GM18870 (cell line): Measurements from ENCODE around the gene FGF19.
"Not testable (repeated sequence)": the region's sequence is repeated elsewhere in the genome, so short reads cannot be mapped to it uniquely, and the experiment has no call there.

Experiments
- ATAC-seq: cut with Tn5 transposase; IDR thresholded peaks from one replicate; pipeline ENCODE4 v1.9.1; 2021; ENCODE audit warnings: moderate library complexity; ENCODE audit not compliant: unreplicated experiment

The FGF19 gene

DNA sequence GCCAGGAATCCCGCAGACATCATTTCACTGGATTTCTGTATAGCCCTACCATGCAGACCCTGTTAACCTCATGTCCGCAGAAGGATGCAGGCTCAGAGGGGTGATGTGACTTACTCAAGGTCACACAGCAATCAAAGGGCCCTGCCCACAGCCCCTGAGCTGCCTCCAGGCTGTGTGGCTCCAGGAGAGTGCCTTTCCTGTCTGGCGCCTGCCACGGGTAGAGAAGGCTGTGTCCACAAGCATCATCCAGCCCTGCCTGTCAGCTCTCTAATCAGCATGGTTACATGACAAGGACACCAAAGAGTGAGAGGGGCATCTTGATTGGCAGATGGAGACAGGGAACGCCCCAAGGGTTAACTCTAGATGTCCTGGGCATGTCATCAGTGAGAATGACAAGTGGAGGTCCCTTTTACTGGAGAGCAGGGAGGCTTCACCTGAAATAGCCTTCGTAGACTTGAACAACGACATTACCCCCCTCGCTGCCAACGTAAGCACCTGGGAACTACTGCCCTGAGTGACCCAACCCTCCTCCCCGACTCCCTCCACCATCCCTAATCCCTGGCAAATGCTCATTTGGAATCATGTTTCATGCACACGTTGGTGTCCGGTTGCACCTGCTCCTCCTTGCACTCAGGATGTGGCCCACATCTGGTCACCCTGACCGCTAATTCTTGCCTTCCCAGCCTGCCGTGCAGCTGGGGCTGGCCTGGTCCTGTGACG, 6.9 kb downstream of the FGF19 start:
- no peak for ATAC-seq

DNA sequence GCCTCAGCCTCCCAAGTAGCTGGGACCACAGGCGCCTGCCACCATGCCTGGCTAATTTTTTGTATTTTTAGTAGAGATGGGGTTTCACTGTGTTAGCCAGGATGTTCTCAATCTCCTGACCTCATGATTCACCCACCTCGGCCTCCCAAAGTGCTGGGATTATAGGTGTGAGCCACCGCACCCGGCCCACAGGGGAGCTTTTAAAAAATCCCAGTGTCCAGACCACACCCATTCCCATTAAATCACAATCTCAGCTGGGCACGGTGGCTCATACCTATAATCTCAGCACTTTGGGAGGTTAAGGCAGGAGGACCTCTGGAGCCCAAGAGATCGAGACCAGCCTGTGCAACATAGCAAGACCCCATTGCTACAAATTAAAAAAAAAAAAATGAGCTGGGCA, 7.8 kb downstream of the FGF19 start:
- ATAC-seq = not testable (repeated sequence)

DNA sequence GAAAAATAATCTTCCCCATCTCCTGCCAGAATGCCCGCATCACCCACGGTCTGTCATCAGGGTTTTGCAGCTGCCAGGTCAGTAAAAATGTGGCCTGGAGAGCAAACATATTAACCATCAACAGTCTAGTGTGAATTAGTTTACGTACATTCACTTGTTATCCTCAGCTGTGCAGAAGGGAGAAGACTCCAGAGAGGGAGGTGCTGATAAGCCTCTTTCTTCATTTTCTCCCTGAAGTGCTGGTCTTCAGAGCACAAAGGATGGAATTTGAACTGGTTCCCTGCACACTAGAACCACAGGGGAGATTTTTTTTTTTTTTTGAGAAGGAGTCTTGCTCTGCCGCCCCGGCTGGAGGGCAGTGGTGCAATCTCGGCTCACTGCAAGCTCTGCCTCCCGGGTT, 8.2 kb downstream of the FGF19 start:
- ATAC-seq = no peak

DNA sequence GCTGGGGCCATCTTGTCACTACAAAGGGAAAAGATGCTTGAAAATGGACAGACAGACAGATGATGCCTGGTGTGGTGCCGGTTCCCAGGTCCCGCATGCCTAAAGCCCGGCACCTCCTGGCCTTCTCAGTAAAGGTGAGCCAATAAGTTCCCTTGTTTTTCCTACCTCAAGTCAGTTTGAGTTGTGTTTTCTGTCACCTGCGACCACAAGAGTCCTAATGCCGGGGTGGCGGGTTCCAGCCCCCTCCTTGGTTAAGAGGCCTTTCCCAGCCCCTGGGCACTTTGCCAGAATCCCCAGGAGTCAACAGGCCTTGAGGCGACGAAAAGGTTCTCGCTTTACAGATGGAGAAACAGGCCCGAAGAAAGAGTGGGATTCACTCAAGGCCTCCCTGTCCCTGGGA, 9.0 kb downstream of the FGF19 start:
- no peak for ATAC-seq

DNA sequence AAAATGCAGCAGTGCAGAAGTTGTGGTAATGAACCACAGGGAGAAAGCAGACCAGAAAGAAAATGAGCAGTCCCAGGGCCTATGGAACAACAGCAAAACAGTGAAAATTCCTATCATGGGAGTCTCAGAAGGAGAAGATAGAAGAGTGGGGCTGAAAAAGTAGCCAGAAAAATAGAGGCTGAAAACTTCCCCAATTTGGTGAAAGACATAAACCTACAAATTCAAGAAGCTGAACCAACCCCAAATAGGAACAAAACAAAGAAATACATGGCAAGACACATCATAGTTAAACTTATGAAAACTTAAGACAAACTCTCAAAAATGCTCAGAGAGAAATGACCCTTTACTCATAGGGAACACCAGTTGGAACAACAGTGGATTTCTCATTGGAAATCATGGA, 11.4 kb downstream of the FGF19 start:
- no peak for ATAC-seq

DNA sequence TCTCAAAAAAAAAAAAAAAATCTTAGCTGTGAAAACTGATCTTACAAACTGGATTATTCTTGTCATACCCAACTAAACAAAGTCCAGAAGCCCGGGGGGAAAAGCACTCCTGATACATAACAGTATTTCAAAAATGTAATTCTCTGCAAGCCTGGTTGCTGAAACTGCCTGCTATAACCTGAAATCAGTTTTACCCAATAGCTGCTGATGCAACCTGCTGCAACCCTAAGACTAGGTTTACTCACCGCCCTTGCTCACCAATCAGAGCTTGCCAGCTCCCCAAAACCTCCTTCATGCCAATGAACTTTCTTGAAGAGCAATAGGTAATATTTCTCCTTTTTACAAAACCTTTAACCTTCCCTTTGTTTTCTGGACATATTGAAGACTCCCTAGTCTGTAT, 12.4 kb downstream of the FGF19 start:
- ATAC-seq = no peak

DNA sequence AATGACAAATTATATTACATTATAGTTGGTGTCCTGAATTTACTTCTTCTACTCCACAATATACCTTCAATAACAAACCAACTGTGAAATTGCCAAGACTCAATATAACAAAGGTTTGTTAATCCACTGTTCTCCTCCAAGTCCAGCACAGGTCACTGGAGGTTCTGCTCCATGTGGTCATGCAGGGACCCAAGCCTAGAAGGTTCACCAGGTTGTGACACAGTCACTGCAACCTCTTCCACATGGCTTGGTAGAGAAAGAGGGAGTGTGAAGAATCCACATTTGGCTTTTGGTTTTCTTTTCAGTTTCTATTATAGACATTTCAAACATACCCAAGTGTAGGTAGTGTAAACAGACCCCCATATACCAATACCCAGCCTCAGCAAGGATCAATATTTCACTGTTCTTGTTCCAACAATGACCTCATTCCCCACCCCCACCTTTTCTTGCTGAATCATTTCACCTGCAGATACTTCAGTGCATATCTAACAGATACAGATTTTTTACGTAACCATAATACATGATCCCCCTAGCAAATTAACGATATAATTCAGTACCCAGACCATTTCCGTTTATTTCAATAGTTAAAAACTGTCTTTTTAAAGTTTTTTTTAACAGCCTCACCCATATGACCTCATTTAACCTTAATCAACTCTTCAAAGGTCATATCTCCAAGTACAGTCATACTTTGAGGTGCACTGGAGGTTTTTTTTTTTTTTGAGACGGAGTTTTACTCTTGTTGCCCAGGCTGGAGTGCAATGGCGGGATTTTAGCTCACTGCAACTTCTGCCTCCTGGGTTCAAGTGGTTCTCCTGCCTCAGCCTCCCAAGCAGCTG, 14.1 kb downstream of the FGF19 start:
- no peak for ATAC-seq

DNA sequence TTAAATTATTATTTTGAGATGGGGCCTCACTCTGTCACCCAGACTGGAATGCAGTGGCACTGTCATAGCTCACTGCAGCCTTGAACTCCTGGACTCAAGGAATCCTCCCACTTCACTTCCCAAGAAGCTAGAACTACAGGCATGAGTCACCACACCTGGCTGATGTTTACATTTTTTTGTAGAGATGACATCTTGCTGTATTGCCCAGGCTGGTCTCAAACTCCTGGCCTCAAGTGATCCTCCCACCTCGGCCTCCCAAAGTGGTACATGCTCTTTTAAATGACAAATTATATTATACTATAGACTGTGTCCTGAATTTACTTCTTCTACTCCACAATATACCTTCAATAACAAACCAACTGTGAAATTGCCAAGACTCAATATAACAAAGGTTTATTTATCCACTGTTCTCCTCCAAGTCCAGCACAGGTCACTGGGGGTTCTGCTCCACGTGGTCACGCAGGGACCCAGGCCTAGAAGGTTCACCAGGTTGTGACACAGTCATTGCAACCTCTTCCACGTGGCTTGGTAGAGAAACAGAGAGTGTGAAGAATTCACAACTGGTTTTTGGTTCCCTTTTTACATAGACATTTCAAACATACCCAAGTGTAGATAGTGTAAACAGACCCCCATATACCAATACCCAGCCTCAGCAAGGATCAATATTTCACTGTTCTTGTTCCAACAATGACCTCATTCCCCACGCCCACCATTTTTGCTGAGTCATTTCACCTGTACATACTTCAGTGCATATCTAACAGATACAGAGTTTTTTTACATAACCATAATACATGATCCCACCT, 15.7 kb downstream of the FGF19 start:
- not testable (repeated sequence) for ATAC-seq

DNA sequence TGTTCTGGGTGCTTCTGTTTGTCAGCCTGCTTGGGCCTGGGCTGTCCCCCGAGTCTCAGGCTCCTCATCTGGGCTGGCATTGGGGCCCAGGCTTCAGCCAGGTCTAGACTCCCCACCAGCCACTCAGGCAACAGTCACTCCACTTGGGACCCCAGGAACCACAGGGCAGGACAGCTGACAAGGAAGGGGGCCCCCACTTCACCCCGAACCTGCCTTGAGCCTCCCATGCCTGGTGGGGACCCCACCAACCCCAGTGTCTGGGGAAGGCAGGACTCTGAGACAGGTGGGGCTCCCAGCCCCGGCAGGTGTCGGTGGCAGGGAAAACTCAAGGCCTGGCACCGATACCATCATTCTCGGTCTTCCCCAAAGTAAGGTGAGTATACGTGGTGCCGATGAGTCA, 17.0 kb downstream of the FGF19 start:
- no peak for ATAC-seq

DNA sequence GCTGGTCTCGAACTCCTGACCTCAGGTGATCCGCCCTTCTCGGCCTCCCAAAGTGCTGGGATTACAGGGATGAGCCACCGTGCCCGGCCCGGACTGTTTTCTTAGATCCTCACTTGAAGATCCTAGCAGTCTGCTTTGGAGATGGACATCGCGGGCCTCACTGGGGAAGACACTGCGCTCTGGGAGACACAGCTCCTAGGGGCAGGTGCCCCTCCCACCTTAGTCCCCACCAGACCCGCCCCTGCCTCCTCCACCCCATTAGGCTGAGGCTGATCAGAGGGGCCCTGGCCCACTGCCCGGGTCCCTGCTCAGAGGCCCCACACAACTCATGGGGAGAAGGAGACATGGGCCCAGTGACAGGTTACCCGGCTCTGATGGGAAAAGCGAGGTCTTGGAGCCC, 17.4 kb downstream of the FGF19 start:
- no peak for ATAC-seq

DNA sequence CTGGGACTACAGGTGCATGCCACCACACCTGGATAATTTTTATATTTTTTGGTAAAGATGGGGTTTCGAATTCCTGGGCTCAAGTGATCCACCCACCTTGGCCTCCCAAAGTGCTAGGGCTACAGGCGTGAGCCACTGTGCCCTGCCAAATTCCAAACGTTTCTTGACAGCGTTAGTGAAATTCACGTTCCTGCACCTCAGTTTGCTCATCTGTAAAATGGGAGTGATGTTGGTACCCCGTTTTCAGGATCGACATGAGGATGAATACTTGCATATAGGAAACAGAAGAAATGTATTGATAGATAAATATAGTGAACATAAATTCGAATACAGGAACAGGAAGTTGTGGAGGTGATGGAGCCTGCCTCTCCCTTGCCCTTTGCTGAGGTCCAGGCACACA, 18.5 kb downstream of the FGF19 start:
- no peak for ATAC-seq

DNA sequence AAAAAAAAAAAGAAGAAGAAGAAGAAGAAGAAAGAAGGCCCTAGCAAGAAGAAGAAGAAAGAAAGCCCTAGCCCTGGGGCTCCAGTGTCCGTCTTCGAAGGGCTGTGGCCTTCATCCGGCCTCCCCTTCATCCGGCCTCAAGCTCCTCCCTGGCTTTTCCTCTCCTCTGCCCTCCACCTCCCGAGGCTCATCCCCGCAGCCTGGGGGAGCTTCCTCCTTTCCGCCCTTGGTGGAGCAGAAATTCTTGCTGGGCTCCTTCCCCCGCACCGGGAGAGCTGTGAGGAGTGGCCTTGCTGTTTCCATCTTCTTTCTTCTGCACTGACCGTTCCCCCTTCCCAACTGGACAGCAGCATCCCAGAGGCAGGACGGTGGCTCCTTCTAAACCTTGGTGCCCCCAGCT, 19.2 kb downstream of the FGF19 start:
- no peak for ATAC-seq

DNA sequence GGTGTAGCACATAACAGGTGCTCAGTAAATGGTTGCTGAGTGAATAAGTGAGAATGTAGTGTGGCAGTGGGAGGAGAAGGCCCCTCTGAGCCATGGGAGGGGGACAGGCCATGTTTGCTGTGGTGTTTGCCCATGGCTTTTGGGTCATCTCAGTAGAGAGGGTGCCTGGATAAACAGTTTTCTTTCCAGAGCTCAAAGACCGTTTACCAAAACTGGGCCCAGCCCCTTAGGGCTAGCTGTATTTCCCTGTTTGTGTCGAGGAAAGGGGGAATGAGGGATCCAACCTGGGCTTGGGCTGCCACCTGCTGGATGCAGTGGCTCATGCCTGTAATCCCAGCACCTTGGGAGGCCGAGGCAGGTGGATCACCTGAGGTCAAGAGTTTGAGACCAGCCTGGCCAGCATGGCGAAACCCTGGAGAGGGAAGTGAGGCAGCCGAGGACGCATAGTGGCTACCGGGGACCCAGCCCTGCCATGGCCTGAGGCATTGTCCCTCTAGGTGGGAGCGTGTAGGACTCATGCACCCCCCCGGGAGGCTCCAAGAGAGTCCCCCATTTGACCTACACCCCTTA, 20.0 kb downstream of the FGF19 start:
- ATAC-seq = no peak

DNA sequence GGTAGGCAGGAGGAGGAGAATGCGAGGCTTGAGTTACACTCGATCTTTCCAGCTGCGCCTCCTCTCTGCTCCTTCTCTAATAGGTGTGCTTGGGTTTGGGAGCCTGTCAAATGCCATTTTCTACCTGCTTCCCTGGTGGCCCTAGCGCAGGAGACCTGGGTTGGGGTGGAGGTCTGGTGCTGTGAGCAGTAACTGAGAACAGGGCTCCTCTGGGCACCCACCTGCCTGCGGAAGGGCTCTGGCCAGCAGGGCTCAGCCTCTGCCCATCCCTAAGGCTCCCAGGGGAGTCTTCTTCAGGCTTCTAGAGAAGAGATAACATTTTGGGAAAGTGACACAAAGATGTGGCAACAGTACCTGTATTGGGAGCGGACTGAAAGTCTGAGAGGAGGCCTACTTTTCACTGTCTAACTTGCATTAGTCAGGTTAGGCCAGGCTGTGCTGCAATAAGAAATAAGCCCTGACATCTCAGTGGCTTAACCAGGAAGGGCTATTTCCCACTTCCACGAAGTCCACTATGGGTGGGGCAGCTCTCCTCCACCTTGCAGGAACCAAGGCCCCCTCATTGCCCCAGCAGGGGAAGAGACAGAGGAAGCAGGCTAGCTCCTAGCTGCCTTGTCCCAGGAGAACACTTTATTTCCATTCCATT, 21.0 kb downstream of the FGF19 start:
- no peak for ATAC-seq

DNA sequence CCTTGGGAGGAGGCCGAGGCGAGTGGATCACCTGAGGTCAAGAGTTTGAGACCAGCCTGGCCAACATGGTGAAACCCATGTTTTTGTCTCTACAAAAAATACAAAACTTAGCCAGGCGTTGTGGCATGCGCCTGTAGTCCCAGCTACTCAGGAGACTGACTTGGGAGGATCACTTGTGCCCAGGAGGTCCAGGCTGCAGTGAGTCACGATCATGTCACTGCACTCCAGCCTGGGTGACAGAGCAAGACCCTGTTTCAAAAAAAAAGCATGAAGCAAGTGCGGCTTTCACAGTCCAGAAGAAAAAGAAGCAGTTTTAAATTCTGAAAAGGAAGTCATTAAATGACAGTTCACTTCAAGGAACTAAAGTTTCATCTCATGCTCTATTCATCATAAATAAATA, 21.6 kb downstream of the FGF19 start:
- no peak for ATAC-seq

DNA sequence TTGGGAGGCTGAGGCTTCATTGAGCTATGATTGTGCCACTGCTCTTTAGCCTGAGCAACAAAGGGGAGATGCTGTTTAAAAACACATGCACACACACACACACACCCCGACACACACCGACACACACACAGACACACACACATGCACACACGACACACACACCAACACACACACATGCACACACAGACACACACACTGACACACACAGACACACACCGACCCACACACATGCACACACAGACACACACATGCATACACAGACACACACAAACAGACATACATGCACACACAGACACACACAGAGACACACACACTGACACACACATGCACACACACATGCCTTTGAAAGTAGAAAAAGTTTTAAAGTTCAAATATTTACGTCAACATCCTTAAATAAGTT, 23.1 kb downstream of the FGF19 start:
- no peak for ATAC-seq

DNA sequence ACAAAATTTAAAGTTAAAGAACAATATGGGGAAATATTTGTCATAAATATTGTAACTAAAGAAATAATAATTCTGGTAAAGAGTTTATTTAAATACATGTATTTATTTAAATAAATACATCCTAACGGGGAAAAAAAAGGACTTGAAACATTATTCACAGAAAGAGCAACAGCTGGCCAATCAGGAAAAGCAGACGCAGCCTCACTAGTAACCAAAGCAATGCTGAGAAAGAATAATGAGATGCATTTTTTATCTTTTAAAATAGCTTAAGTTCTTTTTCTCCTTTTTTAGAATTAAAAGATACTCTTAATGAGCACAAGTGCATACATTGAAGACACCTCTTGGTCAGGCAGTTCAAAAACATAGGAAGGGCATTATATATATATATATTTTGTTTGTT, 26.1 kb downstream of the FGF19 start:
- ATAC-seq = no peak

DNA sequence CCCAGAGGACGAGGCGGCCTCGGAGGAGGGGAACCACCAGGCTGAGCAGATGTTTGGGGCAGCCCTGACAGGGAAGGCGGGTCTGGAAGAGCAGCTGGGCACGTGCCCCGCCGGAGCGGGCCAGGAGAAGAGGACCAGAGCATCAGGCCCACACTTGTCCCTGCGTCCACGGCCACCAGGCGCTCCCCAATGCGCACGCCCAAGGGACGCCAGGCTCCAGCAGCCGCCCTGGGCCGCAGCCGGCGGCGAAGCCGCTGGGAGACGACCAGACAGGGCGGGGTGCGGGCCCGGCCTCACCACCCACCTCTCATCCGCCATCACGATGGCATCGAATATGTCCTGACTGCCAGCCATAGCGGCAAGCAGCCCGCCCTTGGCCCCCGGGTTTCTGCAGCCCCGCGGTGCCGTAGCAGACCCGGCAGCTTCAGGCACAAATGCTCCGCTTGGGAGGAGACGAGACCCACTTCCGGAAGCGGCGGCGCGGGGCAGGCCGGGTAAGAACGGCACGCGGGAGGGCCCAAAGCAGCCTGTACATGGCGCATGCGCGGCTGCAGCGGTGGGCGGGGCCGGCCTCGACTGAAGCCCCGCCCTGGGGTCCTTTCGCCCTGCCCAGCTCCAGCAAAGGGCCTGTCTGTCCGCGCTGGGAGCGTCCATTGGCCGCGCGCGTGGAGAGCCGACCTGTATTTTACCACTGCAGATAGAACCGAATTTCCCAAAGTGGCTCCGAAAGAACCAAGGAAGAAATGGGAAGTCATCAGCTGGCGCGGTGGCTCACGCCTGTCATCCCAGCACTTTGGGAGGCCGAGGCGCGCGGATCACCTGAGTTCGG, 28.7 kb downstream of the FGF19 start, which contains the start of gene LTO1:
TSS of gene LTO1 (minus strand) at position 468 of the 829 bp plus-strand sequence. CDS start at position 354, 114 bp downstream.
- ATAC-seq = peak; percentile 78

DNA sequence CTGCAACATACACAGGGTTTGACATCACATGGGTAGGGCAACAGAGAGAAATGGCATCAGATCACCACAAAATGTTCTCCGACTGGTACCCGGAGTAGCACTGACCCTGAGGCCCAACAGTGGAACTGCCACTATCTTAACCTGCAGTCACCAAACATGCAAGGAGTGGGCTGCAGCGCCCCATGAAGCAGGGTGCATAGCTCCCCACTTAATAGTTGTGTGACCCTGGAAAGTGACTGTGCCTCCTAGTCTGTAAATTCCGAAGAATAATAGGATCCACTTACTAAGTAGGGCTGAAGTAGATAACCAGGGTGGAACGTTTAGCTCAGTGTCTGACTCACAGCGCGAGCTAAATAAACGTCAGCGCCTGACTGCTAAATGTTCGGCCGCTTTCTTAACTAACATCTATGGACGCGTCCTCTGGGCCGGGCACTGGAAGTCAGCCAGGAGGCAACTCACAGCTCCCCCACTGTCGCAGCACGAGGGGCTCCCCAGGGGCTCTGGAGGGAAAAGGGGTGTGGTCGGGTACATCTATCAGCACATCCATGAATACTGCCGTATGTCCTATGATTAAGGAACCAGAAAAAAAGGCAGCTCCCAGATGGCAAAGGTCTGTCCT, 29.4 kb downstream of the FGF19 start:
- no peak for ATAC-seq
